Bronchus fibroblast of lung (primary cell): ENCODE data around the gene GTF2A1L. TPM values are rescaled to one million over a fixed set of nuclear protein-coding genes. Genes with fewer than 3 reads are reported as not detected.

Experiments used
- total RNA-seq: library from RNA; depleted of rRNA; stranded (reverse); fragments of >200 nt; gene quantifications from 2 replicates; pipeline ENCODE4 v1.2.3, GENCODE V29; 2015

Gene GTF2A1L
- 0.34 and 0.45 TPM in 2 replicates for total RNA-seq

GRCh38 chr2:48617618-48618017 is at the start of gene GTF2A1L:
TSS of gene GTF2A1L (plus strand) at chr2:48617856. CDS start at chr2:48617875, 19 bp downstream.

Other genes with a start within 250 kb of the GTF2A1L start
- gene PPP1R21, start 177.1 kb upstream of the GTF2A1L start, total RNA-seq, result 9.1 and 10.9 TPM in 2 replicates
- gene STON1, start 87.7 kb upstream of the GTF2A1L start, total RNA-seq, result 5.8 and 5.9 TPM in 2 replicates
- not detected in 2 replicates for gene LHCGR, start 137.9 kb downstream of the GTF2A1L start, total RNA-seq